GM19328 (cell line): ENCODE data around the gene AAGAB.
"Not testable (repeated sequence)": the region's sequence is repeated elsewhere in the genome, so short reads cannot be mapped to it uniquely, and the experiment has no call there.

Source experiments
- ATAC-seq: cut with Tn5 transposase; IDR thresholded peaks from one replicate; pipeline ENCODE4 v1.9.1; 2021; ENCODE audit warnings: mild to moderate bottlenecking, moderate library complexity; ENCODE audit not compliant: unreplicated experiment

AAGAB gene

GRCh38 chr15:67253549-67254237 lies 768 bp downstream of the AAGAB start:
- ATAC-seq = no peak

DNA sequence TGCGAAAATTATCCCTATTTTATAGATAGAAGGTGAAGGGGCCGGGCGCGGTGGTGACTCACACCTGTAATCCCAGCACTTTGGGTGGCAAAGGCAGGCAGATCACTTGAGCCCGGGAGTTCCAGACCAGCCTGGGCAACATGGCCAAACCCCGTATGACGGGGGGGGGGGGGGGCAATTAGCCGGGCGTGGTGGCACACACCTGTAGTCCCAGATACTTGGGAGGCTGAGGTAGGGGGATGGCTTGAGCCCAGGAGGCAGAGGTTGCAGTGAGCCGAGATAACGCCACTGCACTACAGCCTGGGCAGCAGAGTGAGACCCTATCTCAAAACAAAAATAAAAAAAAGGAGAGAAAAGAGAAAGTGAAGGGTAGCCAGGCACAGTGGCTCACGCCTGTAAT lies 1.4 kb downstream of the AAGAB start:
- no peak for ATAC-seq

DNA sequence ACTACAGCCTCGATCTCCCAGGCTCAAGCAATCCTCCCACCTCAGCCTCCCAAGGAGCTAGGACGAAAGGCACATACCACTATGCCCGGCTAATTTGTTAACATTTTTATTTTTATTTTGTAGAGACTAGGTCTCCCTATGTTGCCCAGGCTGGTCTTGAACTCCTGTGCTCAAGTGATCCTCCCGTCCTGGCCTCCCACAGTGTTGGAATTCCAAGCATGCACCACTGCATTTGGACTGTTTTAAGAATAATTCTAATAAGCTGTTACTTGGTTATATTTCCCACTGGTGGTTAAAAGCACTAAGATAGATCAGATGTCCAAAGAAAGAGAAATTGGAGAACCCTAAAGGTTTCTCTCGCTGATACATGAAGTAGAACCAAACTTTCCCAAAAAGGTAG lies 3.1 kb downstream of the AAGAB start:
- ATAC-seq = no peak

- no peak for ATAC-seq
These were observed 4.6 kb downstream of the AAGAB start for GRCh38 chr15:67249830-67250229.

- ATAC-seq = no peak
These were observed 6.4 kb downstream of the AAGAB start for GRCh38 chr15:67248011-67248505.

DNA sequence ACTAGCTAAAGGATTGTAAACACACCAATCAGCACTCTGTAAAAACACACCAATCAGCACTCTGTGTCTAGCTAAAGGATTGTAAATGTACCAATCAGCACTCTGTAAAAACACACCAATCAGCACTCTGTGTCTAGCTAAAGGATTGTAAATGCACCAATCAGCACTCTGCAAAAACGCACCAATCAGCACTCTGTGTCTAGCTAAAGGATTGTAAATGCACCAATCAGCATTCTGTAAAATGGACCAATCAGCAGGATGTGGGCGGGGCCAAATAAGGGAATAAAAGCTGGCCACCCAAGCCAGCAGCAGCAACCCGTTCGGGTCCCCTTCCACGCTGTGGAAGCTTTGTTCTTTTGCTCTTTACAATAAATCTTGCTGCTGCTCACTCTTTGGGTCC lies 7.9 kb downstream of the AAGAB start:
- not testable (repeated sequence) for ATAC-seq

GRCh38 chr15:67244971-67245478 lies 9.4 kb downstream of the AAGAB start:
- no peak for ATAC-seq

- ATAC-seq = no peak
These were observed 11.8 kb downstream of the AAGAB start for GRCh38 chr15:67242708-67243111.

GRCh38 chr15:67241132-67241855 lies 13.2 kb downstream of the AAGAB start:
- peak; percentile 87 for ATAC-seq

- ATAC-seq = no peak
These were observed 14.0 kb downstream of the AAGAB start for GRCh38 chr15:67240235-67241131.

DNA sequence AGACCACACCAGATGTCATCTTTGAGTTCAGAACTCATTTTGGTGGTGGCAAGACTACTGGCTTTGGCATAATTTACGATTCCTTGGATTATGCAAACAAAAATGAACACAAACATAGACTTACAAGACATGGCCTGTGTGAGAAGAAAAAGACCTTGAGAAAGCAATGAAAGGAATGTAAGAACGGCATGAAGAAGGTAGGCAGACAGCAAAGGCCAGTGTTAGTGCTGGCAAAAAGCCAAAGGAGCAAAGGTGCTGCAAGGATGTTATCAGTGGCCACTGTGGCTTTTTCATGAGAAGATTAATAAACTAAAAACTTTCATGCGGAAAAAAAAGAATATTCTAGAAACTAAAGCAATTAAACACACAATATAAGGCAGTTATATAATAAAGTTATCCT lies 21.9 kb downstream of the AAGAB start:
- ATAC-seq = no peak

GRCh38 chr15:67230504-67230903 lies 24.0 kb downstream of the AAGAB start:
- ATAC-seq = no peak

DNA sequence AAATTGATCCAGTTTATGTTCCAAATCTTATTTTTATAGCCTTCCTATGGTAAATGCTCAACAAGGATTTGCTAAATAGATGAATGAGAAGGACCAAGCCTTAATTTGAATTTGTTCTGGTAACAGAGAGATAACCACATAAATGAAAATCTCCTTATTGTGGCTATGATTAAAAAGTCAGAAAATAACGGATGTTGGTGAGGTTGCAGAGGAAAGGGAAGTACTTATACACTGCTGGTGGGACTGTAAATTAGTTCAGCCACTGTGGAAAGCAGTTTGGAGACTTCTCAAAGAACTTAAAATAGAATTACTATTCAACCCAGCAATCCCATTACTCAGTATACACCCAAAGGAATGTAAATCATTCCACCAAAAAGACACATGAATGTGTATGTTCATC lies 26.2 kb downstream of the AAGAB start:
- ATAC-seq = no peak

DNA sequence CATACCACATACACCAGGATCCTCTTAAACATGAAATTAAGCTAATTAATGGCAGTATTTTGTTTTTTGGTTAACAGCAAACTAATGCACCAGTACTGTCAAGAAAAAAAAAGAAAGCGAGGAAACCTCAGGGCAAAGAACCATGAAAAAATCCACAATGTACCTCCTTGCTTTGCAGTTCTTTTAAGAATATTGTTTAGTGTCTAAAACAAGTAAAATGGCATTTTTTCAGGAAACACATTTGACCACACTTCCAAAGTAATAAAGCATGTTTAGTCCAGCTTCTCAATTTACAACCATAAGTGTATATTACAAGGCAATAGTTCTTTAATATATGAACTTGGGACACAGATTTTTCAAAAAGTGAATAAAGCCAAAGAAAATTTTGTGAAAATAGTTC lies 26.6 kb downstream of the AAGAB start:
- no peak for ATAC-seq

DNA sequence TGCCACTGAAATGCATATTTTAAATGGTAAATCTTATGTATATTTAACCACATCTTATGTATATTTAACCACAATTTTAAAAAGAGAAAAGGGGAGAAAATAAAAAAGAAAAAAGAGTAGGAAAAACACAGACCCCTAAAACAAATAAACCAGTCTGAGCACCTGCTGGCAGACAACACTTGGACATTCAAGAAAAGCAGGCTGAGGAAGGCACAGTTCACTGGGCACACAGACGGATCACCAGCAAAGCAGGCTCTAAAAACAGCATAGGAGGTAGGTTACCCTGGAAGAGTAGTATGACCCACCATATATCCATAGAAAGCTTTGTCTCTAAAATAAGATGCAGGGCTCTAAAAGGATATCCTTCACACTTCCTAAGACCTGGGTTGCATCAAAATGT lies 27.0 kb downstream of the AAGAB start:
- ATAC-seq = no peak

- ATAC-seq = no peak
These were observed 29.1 kb downstream of the AAGAB start for GRCh38 chr15:67225336-67225735.

DNA sequence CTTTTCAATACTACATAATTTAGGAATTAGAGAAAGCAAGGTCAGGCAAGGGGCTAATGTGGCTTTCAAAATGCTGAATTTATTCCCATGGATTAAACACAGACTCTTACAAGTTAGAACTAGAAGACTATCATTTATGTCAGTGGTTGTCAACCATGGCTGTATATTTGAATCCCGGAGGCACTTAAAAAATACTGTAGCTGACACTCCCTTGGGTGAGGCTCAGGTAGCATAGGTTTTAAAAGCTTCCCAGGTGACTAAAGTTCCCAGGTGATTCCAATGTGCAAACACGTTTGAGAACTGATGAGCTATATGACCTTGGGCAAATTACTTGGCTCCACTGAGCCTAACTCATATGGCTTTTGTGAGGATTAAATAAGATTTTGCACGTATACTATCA lies 29.6 kb downstream of the AAGAB start:
- ATAC-seq = no peak

- no peak for ATAC-seq
These were observed 35.2 kb downstream of the AAGAB start for GRCh38 chr15:67219288-67219687.

DNA sequence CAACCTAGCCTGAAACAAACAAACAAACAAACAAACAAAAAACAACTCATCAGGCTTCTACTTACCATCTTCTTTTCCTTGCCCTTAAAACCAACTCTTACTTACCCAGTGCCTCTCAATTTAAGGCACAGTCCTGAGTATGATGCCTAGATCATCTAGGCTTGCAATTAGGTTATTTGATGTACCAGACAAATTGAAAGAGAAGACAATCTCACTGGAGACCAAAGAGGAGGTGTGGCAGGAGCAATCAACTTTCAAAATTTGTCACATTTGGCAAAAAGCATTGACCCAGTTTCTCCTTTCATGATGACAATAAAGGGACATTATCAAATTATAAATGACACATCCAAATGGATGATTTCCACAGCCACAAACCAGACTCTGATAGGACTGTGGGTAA lies 36.0 kb downstream of the AAGAB start:
- no peak for ATAC-seq

DNA sequence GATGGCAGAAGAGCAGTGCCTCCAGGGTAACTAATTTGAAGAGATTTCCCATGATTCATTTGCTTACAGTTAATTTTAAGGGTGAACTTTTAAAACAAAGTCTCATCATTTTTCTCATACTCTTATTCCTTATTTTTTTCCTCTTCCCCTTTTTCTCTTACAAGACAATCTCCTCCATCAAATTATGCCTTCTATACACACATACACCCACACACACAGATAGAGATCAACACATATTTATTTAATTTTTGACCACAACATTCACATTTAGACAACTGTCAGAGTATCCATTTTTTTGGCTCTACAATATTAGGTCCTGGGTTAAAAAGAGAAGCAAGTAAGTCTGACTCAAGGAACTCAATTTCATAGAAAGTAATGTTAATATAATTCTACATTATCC lies 37.6 kb downstream of the AAGAB start:
- ATAC-seq = no peak

DNA sequence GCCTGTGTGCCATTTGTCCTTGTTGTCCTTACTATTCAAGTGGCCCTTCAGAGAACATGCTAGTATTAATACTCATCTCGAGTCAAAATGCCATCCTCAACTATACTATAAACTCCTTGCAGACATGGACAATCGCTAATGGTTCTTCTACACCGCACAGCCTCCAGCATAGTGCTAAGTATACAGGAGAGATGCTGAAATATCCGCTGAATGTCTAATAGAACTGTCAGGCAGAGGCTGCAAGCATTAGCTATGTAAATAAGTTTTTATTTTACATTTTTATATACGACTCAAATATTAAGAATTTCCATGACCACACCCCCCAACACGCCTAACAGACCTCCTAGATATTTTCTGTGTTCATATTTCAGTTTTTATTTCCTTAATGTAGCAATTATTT lies 39.4 kb downstream of the AAGAB start:
- ATAC-seq = no peak
